ENCODE measurements around the gene GNAZ. TPM values are rescaled to one million over a fixed set of nuclear protein-coding genes. Genes with fewer than 3 reads are reported as not detected.

Gene GNAZ
- total RNA-seq, 1 experiment from 2014 or later, result 3.9 TPM

GRCh38 chr22:23146478-23147205, 76.3 kb downstream of the GNAZ start:
- DNase-seq (ENCODE audit: low read depth, low spot score), result no peak
- in situ Hi-C loops (cut with HindIII; ENCODE audit: low pct_unique_long_range_greater_than_20kb, low sequenced_read_pairs), result no loop called here

GRCh38 chr22:23147617-23148387, 77.5 kb downstream of the GNAZ start:
- in situ Hi-C loops (cut with HindIII; ENCODE audit: low pct_unique_long_range_greater_than_20kb, low sequenced_read_pairs), result no loop called here
- no peak for DNase-seq (ENCODE audit: low read depth, low spot score)

GRCh38 chr22:23149743-23150238, 79.5 kb downstream of the GNAZ start:
- no peak for DNase-seq (ENCODE audit: low read depth, low spot score)
- in situ Hi-C loops (cut with HindIII; ENCODE audit: low pct_unique_long_range_greater_than_20kb, low sequenced_read_pairs), result no loop called here

GRCh38 chr22:23150762-23151161, 80.4 kb downstream of the GNAZ start:
- DNase-seq (ENCODE audit: low read depth, low spot score), result no peak
- in situ Hi-C loops (cut with HindIII; ENCODE audit: low pct_unique_long_range_greater_than_20kb, low sequenced_read_pairs), result no loop called here

GRCh38 chr22:23151827-23152226, 81.5 kb downstream of the GNAZ start:
- in situ Hi-C loops (cut with HindIII; ENCODE audit: low pct_unique_long_range_greater_than_20kb, low sequenced_read_pairs), result no loop called here
- no peak for DNase-seq (ENCODE audit: low read depth, low spot score)

GRCh38 chr22:23152238-23153114, 82.2 kb downstream of the GNAZ start:
- in situ Hi-C loops (cut with HindIII; ENCODE audit: low pct_unique_long_range_greater_than_20kb, low sequenced_read_pairs), result no loop called here
- DNase-seq (ENCODE audit: low read depth, low spot score), result no peak

- DNase-seq (ENCODE audit: low read depth, low spot score), result no peak
- in situ Hi-C loops (cut with HindIII; ENCODE audit: low pct_unique_long_range_greater_than_20kb, low sequenced_read_pairs), result no loop called here
Measured at GRCh38 chr22:23153994-23154393, 83.7 kb downstream of the GNAZ start.

- in situ Hi-C loops (cut with HindIII; ENCODE audit: low pct_unique_long_range_greater_than_20kb, low sequenced_read_pairs), result no loop called here
- no peak for DNase-seq (ENCODE audit: low read depth, low spot score)
Measured at GRCh38 chr22:23154461-23154860, 84.1 kb downstream of the GNAZ start.

GRCh38 chr22:23155143-23155542, 84.8 kb downstream of the GNAZ start:
- DNase-seq (ENCODE audit: low read depth, low spot score), result no peak
- in situ Hi-C loops (cut with HindIII; ENCODE audit: low pct_unique_long_range_greater_than_20kb, low sequenced_read_pairs), result no loop called here

GRCh38 chr22:23155831-23156230, 85.5 kb downstream of the GNAZ start:
- in situ Hi-C loops (cut with HindIII; ENCODE audit: low pct_unique_long_range_greater_than_20kb, low sequenced_read_pairs), result no loop called here
- no peak for DNase-seq (ENCODE audit: low read depth, low spot score)

- DNase-seq (ENCODE audit: low read depth, low spot score), result no peak
- in situ Hi-C loops (cut with HindIII; ENCODE audit: low pct_unique_long_range_greater_than_20kb, low sequenced_read_pairs), result no loop called here
Measured at GRCh38 chr22:23156286-23156685, 86.0 kb downstream of the GNAZ start.

- no peak for DNase-seq (ENCODE audit: low read depth, low spot score)
- in situ Hi-C loops (cut with HindIII; ENCODE audit: low pct_unique_long_range_greater_than_20kb, low sequenced_read_pairs), result no loop called here
Measured at GRCh38 chr22:23157560-23158515, 87.5 kb downstream of the GNAZ start.

- DNase-seq (ENCODE audit: low read depth, low spot score), result no peak
- in situ Hi-C loops (cut with HindIII; ENCODE audit: low pct_unique_long_range_greater_than_20kb, low sequenced_read_pairs), result no loop called here
Measured at GRCh38 chr22:23158516-23159290, 88.4 kb downstream of the GNAZ start.

GRCh38 chr22:23159291-23159630, 88.9 kb downstream of the GNAZ start:
- in situ Hi-C loops (cut with HindIII; ENCODE audit: low pct_unique_long_range_greater_than_20kb, low sequenced_read_pairs), result no loop called here
- DNase-seq (ENCODE audit: low read depth, low spot score), result no peak

GRCh38 chr22:23161029-23161428, 90.7 kb downstream of the GNAZ start:
- in situ Hi-C loops (cut with HindIII; ENCODE audit: low pct_unique_long_range_greater_than_20kb, low sequenced_read_pairs), result no loop called here
- DNase-seq (ENCODE audit: low read depth, low spot score), result no peak

- DNase-seq (ENCODE audit: low read depth, low spot score), result no peak
- in situ Hi-C loops (cut with HindIII; ENCODE audit: low pct_unique_long_range_greater_than_20kb, low sequenced_read_pairs), result no loop called here
Measured at GRCh38 chr22:23161574-23161973, 91.3 kb downstream of the GNAZ start.

Measured in SK-MEL-5 (cell line).